Natural killer cell (primary cell): ENCODE measurements around the gene HP. TPM values are rescaled to one million over a fixed set of nuclear protein-coding genes. Genes with fewer than 3 reads are reported as not detected.

ENCODE experiments used
- ATAC-seq, 3 donors: fragments of 150-1000 bp in 2 of 3; fragments of 200-7000 bp in 1 of 3; cut with Tn5 transposase; 1 replicate in 1 of 3; 2 replicates in 2 of 3; pipeline ENCODE4 v1.10.0; 2021; ENCODE audit warnings: mild to moderate bottlenecking in 2 of 3, moderate library complexity in 2 of 3
- DNase-seq, 2 donors: peaks; one replicate each; pipeline versions ENCODE4 v3.0.0 to v3.0.0-alpha.2; 2013 to 2021; ENCODE audit warnings: mixed read lengths in 1 of 2
- H3K27ac ChIP-seq: one replicate; pipeline ENCODE4 v1.5.1; 2013; ENCODE audit warnings: mild to moderate bottlenecking, low read length
- H3K27me3 ChIP-seq: one replicate; pipeline ENCODE4 v1.6.1; 2013; ENCODE audit warnings: low read length; ENCODE audit not compliant: control insufficient read depth, insufficient read depth
- H3K36me3 ChIP-seq: one replicate; pipeline ENCODE4 v1.6.1; 2013; ENCODE audit warnings: low read length; ENCODE audit not compliant: control insufficient read depth, insufficient read depth
- H3K4me1 ChIP-seq: one replicate; pipeline ENCODE4 v1.6.1; 2013; ENCODE audit warnings: low read length; ENCODE audit not compliant: control insufficient read depth, insufficient read depth
- H3K4me3 ChIP-seq: one replicate; pipeline ENCODE4 v1.5.1; 2013; ENCODE audit warnings: low read length
- H3K9me3 ChIP-seq: one replicate; pipeline ENCODE4 v1.6.1; 2013; ENCODE audit warnings: low read length; ENCODE audit not compliant: control insufficient read depth, insufficient read depth
- H3K27ac Mint-ChIP-seq, 2 donors: one replicate each; pipeline ENCODE4 v1.8.0; 2022; ENCODE audit warnings: mild to moderate bottlenecking in 2 of 2, mixed read lengths in 2 of 2, moderate library complexity in 1 of 2
- H3K27me3 Mint-ChIP-seq, 2 donors: one replicate each; pipeline ENCODE4 v1.8.0; 2022; ENCODE audit warnings: low read depth in 2 of 2, mixed read lengths in 2 of 2
- H3K36me3 Mint-ChIP-seq: one replicate; pipeline ENCODE4 v1.8.0; 2022; ENCODE audit warnings: mixed read lengths
- H3K4me1 Mint-ChIP-seq, 2 donors: one replicate each; pipeline ENCODE4 v1.8.0; 2022; ENCODE audit warnings: mixed read lengths in 2 of 2
- H3K4me3 Mint-ChIP-seq: one replicate; pipeline ENCODE4 v1.8.0; 2022; ENCODE audit warnings: mild to moderate bottlenecking, moderate library complexity, mixed read lengths
- H3K9me3 Mint-ChIP-seq, 2 donors: one replicate each; pipeline ENCODE4 v1.8.0; 2022; ENCODE audit warnings: mixed read lengths in 2 of 2
- whole genome bisulfite sequencing: methylation state at CpG from one replicate; pipeline ENCODE4 v1.1.7; 2013; ENCODE audit warnings: missing lambda C conversion rate; ENCODE audit not compliant: insufficient coverage; 5-methylcytosine and 5-hydroxymethylcytosine counted together
- intact Hi-C: fragments of 100-400 bp; cut with micrococcal nuclease; formaldehyde crosslinking; loops from one replicate; pipeline ENCODE4 v1.14.2; 2022
- total RNA-seq, 4 donors: library from RNA; stranded (reverse); fragments of 120-200 nt in 1 of 4; gene quantifications; one replicate each; pipeline versions ENCODE4 v1.2.3 to v1.2.4, GENCODE V29; 2013 to 2022
- TF ChIP-seq, protein P1 (sequence below): fragments of 200-600 bp; IDR thresholded peaks from one replicate; pipeline ENCODE4 v1.8.0; 2022; ENCODE audit warnings: antibody characterized with exemption

The HP gene
- total RNA-seq, 3 donors from 2014 or later (not counting 1 experiment from before 2014, with no cell fraction given) = 0.32 to 2.1 TPM; not detected in 1

DNA sequence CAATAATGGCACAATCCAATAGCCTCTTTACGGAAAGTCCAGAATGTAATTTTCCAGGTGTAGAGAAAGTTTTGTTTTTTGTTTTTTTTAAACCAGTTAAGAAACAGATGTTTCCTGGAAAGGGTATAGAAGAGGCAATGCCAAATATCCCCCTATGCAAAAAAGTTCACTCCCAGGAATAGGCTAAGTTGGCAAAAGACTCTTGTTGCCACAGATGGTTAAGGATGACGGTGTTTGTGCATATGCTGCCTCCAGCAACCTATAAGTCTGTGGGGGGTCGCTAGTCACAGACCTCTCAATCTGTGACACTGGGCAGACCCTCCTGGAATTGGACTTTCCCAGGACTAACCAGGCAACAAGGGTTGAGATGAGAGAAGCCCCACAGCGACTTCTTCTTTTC is 20.9 kb upstream of the HP start:
- H3K27ac Mint-ChIP-seq = no peak overlapping the region
- H3K36me3 ChIP-seq = no peaks in the 10 kb centered on the region
- no peak overlapping the region for H3K27ac ChIP-seq
- no peak overlapping the region for H3K4me3 ChIP-seq
- DNase-seq (no peak), ATAC-seq (no peak)
- H3K36me3 Mint-ChIP-seq = no peaks in the 10 kb centered on the region
- no peaks in the 10 kb centered on the region for H3K27me3 ChIP-seq
- no peaks in the 10 kb centered on the region for H3K27me3 Mint-ChIP-seq
- intact Hi-C loops = no loop called here
- no peaks in the 10 kb centered on the region for H3K9me3 Mint-ChIP-seq
- H3K9me3 ChIP-seq = no peaks in the 10 kb centered on the region
- no peak overlapping the region for H3K4me3 Mint-ChIP-seq
- no peaks in the 10 kb centered on the region for H3K4me1 ChIP-seq
- 83% methylated on average over 3 of the region's 4 CpGs for WGBS
- TF ChIP-seq, protein P1, sequence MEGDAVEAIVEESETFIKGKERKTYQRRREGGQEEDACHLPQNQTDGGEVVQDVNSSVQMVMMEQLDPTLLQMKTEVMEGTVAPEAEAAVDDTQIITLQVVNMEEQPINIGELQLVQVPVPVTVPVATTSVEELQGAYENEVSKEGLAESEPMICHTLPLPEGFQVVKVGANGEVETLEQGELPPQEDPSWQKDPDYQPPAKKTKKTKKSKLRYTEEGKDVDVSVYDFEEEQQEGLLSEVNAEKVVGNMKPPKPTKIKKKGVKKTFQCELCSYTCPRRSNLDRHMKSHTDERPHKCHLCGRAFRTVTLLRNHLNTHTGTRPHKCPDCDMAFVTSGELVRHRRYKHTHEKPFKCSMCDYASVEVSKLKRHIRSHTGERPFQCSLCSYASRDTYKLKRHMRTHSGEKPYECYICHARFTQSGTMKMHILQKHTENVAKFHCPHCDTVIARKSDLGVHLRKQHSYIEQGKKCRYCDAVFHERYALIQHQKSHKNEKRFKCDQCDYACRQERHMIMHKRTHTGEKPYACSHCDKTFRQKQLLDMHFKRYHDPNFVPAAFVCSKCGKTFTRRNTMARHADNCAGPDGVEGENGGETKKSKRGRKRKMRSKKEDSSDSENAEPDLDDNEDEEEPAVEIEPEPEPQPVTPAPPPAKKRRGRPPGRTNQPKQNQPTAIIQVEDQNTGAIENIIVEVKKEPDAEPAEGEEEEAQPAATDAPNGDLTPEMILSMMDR = no peak
- no peaks in the 10 kb centered on the region for H3K4me1 Mint-ChIP-seq

DNA sequence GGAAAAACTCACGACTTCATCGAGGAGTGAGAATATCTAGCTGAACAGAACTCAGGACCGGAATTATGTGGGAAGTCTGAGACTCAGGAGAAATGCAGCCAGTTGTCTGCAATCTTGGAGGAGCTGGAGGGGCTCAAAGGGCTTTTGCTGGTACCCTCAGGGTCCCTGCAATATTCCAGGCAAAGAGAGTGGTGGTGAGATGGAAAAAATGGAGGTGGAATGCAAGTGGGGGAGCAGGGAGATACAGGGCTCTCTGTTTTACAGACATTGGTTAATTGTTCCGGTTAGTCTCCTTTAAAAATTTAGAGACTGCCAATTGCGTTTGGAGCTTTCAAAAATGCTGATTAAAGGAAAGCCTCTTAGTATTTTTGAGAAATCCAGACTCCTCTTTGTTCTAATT is 18.2 kb upstream of the HP start:
- Mint-ChIP-seq H3K9me3 (no peaks in the 10 kb centered on the region), H3K27me3 (no peaks in the 10 kb centered on the region), H3K27ac (no peak overlapping the region), H3K36me3 (no peaks in the 10 kb centered on the region), H3K4me3 (no peak overlapping the region), H3K4me1 (no peaks in the 10 kb centered on the region)
- TF ChIP-seq, protein P1 = no peak
- ATAC-seq (no peak), DNase-seq (no peak)
- Histone ChIP-seq H3K4me1 (no peaks in the 10 kb centered on the region), H3K36me3 (no peaks in the 10 kb centered on the region), H3K4me3 (no peak overlapping the region), H3K27ac (no peak overlapping the region), H3K27me3 (no peaks in the 10 kb centered on the region), H3K9me3 (no peaks in the 10 kb centered on the region)
- 93% methylated on average over 5 of the region's 5 CpGs for WGBS
- intact Hi-C loops = no loop called here

DNA sequence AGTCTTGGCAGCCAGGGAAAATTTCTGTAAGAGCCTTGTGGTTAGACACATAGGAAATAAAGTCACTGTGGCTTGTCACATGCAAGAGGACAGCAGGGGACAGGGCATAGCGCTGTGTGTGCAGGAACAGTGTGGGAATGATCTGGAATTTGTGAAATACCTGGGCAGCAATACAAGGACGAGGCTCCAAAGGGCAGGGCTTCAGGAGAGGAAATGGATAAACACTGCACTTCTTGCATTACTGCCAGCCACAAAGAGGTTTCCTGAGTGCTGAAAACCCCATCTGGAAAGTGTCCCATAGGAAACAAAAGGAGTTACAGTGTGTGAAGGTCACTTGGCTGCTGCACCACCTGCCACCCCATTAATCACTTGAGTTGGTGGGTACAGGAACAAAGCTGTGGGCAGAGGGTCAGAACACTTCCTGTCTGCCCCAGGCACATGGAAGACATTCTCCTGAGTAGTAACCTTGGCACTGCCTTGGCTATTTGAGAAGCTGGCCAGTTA is 12.1 kb upstream of the HP start:
- Histone ChIP-seq H3K27ac (no peak overlapping the region), H3K4me1 (no peaks in the 10 kb centered on the region), H3K27me3 (no peaks in the 10 kb centered on the region), H3K4me3 (no peak overlapping the region), H3K9me3 (no peaks in the 10 kb centered on the region), H3K36me3 (no peaks in the 10 kb centered on the region)
- Mint-ChIP-seq H3K27ac (no peak overlapping the region), H3K4me3 (no peak overlapping the region), H3K36me3 (no peaks in the 10 kb centered on the region), H3K9me3 (no peaks in the 10 kb centered on the region), H3K27me3 (no peaks in the 10 kb centered on the region), H3K4me1 (no peaks in the 10 kb centered on the region)
- TF ChIP-seq, protein P1 = no peak
- DNase-seq (no peak), ATAC-seq (no peak)
- intact Hi-C loops = no loop called here
- 51% methylated on average over 2 of the region's 2 CpGs for WGBS

DNA sequence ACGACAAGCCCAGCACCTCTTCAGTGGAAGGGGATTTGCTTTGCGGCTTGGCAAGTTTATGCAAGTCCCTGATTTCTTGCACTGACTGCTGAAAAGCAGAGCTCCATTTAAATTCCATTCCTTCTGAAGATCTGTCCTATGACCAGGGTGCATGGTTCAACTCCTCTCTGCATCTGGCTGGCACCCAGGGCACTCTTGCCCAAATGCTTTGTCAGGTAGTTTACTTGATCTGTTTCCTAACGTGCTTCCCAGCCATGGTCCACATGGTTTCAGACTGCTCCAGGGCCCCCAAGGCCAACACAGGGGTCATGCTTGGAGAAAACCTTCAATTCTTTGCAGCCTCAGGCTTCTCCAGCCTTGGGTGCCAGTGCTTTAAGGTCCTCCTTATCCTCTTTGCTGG is 11.2 kb upstream of the HP start:
- WGBS = 86% methylated on average over 3 of the region's 3 CpGs
- H3K27ac Mint-ChIP-seq = no peak overlapping the region
- no peak overlapping the region for H3K4me3 ChIP-seq
- H3K36me3 ChIP-seq = no peaks in the 10 kb centered on the region
- no peak overlapping the region for H3K4me3 Mint-ChIP-seq
- no peaks in the 10 kb centered on the region for H3K4me1 Mint-ChIP-seq
- no peak overlapping the region for H3K27ac ChIP-seq
- H3K4me1 ChIP-seq = no peaks in the 10 kb centered on the region
- H3K9me3 Mint-ChIP-seq = no peaks in the 10 kb centered on the region
- no peaks in the 10 kb centered on the region for H3K9me3 ChIP-seq
- intact Hi-C loops = no loop called here
- no peak for DNase-seq
- H3K27me3 Mint-ChIP-seq = no peaks in the 10 kb centered on the region
- ATAC-seq = no peak
- no peaks in the 10 kb centered on the region for H3K36me3 Mint-ChIP-seq
- no peaks in the 10 kb centered on the region for H3K27me3 ChIP-seq
- TF ChIP-seq, protein P1 = no peak
